Measurements from ENCODE around the gene TRIM36.

The TRIM36 gene

GRCh38 chr5:115084246-115084793 is 85.4 kb downstream of the TRIM36 start:
- Histone ChIP-seq H3K4me1 (ENCODE audit: insufficient read depth, low read length, poor library complexity, severe bottlenecking) (no peaks in the 10 kb centered on the region), H3K9me2 (replicated peaks; ENCODE audit: low read depth, low read length) (no peaks in the 10 kb centered on the region), H3K4me2 (ENCODE audit: low read depth, low read length, poor library complexity, severe bottlenecking) (no peak overlapping the region), H3K9ac (ENCODE audit: low read depth, low read length, poor library complexity, severe bottlenecking) (no peak overlapping the region), H2AFZ (ENCODE audit: low read length) (no peak overlapping the region), H3K4me3 (ENCODE audit: low read length, poor library complexity, severe bottlenecking) (no peak overlapping the region), H3K36me3 (ENCODE audit: insufficient read depth, low read length) (no peaks in the 10 kb centered on the region), H4K20me1 (ENCODE audit: insufficient read depth, low read length, poor library complexity, severe bottlenecking) (no peaks in the 10 kb centered on the region), H3K9me3 (ENCODE audit: insufficient read depth, low read depth, low read length) (no peaks in the 10 kb centered on the region), H3F3A (ENCODE audit: low read depth) (no peaks in the 10 kb centered on the region), H3K79me2 (ENCODE audit: insufficient read depth, low read length) (no peaks in the 10 kb centered on the region), H3K27me3 (ENCODE audit: insufficient read depth, low read length, poor library complexity, severe bottlenecking) (no peaks in the 10 kb centered on the region)
- no peak for TF ChIP-seq CTCF (conservative IDR thresholded peaks at IDR 0.05; ENCODE audit: low read length)
- no peak for TF ChIP-seq EZH2phosphoT487 (IDR thresholded peaks at IDR 0.05; ENCODE audit: borderline replicate concordance)

- Histone ChIP-seq H3K4me1 (ENCODE audit: insufficient read depth, low read length, poor library complexity, severe bottlenecking) (no peaks in the 10 kb centered on the region), H4K20me1 (ENCODE audit: insufficient read depth, low read length, poor library complexity, severe bottlenecking) (no peaks in the 10 kb centered on the region), H3K79me2 (ENCODE audit: insufficient read depth, low read length) (no peaks in the 10 kb centered on the region), H3K9me2 (replicated peaks; ENCODE audit: low read depth, low read length) (no peaks in the 10 kb centered on the region), H3K9ac (ENCODE audit: low read depth, low read length, poor library complexity, severe bottlenecking) (no peak overlapping the region), H3K36me3 (ENCODE audit: insufficient read depth, low read length) (no peaks in the 10 kb centered on the region), H3K4me3 (ENCODE audit: low read length, poor library complexity, severe bottlenecking) (no peak overlapping the region), H3K27me3 (ENCODE audit: insufficient read depth, low read length, poor library complexity, severe bottlenecking) (no peaks in the 10 kb centered on the region), H2AFZ (ENCODE audit: low read length) (no peak overlapping the region), H3K4me2 (ENCODE audit: low read depth, low read length, poor library complexity, severe bottlenecking) (no peak overlapping the region), H3F3A (ENCODE audit: low read depth) (no peaks in the 10 kb centered on the region), H3K9me3 (ENCODE audit: insufficient read depth, low read depth, low read length) (no peaks in the 10 kb centered on the region)
- no peak for TF ChIP-seq EZH2phosphoT487 (IDR thresholded peaks at IDR 0.05; ENCODE audit: borderline replicate concordance)
- TF ChIP-seq CTCF (conservative IDR thresholded peaks at IDR 0.05; ENCODE audit: low read length): no peak
These were observed 89.6 kb downstream of the TRIM36 start for GRCh38 chr5:115079924-115080623.

Measured in Loucy (cell line).